NCI-H446 (cell line): ENCODE results near the gene FGF9.

Experiments
- DNase-seq, 2 experiments: peaks; one replicate each; lab custom pipeline; 2025; lab: John Stamatoyannopoulos, UW

FGF9 gene

DNA sequence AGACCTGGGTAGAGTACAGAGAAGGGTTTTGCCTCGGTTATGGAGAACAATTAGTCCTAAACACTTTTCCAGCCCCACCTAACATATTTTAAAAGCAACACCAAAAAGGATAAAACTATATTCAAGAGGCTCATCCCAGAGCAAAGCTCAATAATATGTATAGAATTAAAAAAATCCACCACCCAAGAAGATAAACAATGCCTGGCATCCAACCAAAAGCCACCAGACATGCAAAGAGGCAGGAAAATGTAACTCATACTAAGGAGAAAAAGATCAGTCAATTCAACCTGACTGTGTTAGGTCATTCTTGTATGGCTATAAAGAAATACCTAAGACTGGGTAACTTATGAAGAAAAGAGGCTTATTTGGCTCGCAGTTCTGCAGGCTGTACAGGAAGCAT, 39.3 kb downstream of the FGF9 start:
- DNase-seq = no peak

DNA sequence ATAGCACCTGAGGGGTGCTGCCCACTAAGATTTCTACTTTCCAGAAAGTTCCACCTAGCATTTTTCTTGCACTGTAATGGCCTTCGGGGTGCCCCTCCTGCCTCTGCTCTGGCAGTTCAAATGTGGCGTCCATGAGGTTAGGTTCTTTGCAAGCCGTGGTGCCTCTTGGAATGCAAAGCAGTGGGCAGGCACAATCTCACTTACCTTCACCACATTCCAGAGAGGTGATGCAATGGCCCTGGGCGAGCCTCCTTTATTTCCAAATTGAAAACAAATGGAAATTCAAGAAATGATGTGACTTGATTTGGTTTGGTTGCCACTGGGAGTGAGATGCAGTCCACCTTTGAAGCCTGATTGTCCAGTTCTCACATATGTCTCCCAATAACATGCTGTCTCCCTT, 46.9 kb downstream of the FGF9 start:
- DNase-seq = no peak

DNA sequence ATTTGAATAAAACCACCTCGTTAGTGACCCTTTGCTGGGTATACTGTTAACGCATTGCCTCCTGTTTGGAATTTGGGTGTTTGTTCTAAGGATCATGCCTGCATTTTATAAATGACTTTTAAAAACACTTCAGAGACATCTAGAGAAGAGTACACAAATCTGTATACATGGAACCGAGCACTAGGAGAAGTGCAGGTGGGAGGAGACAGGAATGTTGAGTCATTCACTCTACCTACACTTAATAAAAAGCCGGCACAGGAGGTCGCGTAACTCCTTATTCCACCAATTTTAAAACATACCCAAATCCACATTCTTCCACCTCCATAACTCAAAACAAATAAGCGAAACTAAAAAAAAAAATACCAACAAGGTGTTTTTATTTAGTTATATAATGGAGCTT, 48.6 kb downstream of the FGF9 start:
- no peak for DNase-seq

DNA sequence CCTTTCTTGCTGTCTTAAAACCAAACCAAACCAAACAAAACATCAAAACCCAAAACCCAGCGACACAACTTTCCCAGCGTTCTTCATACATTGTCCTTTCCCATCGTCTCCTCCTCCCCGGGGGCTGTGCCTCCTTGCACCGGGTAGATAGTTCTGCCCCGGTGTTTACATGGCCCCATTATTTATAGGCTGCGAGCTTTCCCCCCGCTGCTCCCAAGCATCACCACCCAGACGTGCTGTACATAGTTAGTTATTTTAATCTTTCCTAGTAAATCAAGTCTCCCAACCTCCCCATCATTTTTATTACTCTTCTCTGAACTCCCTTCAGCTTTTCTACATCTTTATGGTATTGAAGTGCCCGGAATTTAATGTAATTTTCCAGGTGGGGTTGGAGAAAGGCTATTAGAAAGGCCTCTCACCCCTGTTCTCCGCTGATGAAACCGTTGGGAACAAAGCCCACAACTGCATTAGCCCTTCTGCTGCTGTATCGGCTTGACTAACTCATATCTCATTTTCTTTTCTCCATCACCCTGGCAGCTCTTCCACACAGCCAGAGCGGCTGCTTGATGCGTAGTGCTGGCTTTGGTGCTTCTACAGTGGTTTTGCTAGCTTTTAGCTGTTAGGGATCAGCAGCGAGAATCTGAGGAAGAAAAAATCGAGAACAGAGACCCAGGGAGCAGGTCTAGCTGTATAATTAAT, 53.1 kb downstream of the FGF9 start:
- no peak for DNase-seq

DNA sequence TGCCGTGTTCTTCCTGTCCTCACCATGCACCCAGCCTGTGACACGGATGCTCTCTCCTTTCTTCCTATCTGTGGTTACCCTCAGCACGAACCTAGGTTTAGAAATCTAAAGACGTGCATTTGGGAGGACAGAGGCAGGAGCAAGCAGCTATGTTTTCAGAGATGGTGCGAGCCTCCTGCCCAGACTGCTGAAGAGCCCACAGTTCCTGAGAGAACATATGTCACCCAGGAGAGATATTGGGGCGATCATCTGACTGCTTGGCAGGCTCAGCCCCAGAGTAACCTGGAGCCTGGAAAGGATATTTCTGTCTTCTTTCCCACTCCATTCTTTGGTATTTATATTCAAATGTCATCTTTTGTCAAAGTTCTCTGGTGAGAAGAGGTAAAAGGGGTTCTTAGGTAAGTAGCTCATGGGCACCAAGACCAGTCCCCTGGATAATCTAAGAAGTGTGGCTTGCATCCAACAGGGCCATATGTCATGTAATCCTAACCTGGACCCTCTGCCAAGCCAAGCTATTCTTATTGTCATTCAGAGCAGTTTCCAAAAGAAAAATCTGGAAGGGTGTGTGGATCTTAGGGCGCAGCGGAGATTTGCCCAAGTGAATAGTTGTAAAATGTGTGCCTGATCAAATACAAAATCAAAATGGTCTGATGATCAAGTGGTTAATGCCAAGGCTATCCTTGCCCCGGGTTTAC, 59.5 kb downstream of the FGF9 start:
- peak in 1 of 2 experiments; percentile 48 for DNase-seq

DNA sequence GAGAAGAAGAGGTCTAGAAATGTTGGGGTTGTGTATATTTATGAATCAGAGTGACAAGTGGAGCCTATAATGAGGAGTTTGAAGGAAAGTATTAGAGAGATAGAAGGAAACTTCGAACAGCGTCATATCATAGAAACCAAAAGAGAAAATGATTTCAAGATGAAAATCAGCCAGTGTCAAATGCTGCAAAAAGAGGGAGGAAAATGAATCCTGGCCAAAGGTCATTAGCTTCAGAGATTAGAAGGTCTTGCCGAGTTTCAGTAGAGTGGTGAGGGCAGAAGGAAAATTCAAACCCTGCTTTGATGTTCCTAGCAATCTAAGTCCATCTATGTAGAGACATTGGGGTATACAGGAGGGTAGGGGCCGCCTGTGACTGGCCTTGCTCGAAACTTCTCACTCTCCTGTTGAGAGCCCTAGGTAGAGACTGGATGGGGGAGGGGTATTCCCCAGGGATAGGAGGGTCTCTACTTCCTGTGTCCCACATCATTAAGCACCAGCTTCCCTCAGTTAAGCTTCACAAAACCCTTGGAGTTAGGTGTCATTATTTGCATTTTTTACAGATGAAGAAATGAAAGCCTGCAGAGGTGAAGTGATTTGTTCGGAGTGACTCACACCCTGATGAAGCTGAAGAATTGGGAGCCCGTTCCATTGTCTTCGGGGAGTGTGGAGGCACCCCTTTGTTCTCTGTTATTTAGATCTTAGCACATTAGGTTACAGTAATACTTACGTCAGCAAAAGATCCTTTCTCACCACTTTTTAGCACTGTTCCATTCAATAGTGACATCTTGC, 62.8 kb downstream of the FGF9 start:
- no peak for DNase-seq

DNA sequence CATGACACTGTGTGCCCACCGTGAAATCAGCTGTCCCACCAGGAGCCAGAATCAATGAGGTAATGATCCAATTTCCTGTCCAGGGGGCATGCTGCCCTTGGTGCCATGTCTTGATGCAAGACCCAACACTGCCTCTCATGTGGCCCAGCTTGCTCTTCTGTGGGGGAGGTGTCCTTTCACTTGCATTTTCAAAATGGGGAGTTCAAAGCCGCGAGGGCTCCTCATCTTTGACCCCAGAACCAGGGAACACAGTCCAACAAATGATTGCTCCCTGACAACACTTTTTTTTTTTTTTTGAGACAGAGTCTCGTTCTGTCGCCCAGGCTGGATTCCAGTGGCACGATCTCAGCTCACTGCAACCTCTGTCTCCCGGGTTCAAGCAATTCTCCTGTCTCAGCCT, 64.1 kb downstream of the FGF9 start:
- DNase-seq = no peak

DNA sequence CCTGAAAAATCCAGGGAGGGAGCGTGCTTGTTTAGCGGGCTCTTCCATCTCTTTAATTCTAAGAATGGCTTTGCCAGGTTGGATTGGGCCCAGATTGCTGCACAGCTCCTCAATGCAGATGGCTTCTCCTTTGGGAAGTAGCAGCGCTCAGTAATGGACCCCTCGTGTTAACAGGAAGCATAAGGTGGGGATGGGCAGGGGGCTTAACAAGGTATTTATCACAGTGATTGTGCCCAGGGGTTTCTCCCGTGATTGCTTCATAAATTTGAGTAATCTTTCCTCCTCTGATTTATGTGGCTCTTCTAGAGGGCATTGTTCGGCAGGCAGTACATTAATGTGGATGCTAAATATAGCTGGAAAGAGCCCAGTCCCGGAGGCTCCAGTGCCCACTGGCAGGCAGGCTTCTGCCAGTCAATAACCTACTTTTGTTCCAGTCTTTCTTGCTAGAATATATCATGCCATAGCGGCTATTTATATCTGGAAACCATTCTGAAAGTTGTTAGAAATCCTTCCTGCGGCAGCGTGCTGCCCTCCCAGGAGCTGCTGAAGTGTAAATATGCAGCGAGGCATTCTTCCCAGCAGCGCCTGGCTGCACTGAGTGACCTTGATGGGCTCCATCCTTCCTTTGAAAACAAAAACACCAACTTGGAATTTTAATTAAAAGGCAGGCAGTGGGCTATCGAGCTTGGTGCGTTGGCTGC, 65.0 kb downstream of the FGF9 start:
- DNase-seq = peak in 1 of 2 experiments; percentile 34

DNA sequence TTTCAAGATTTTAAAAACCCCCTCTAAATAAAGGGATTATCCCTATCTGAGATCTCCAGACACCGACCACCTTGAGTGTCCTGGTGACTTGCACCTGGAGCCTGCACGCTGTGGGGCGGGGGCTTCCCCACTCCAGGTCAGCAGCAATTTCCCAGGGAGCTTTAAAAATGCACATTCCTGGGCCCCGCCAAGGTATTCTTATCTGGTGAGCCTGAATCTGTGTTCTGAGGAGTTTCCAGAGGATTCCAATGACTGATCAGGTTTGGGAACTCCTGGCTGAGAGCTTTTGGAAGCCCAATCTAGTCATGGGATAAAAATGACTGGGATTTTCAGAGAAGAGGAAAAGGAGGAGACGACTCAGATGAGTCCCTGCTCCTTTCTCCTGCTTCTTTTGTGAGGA, 66.1 kb downstream of the FGF9 start:
- no peak for DNase-seq

DNA sequence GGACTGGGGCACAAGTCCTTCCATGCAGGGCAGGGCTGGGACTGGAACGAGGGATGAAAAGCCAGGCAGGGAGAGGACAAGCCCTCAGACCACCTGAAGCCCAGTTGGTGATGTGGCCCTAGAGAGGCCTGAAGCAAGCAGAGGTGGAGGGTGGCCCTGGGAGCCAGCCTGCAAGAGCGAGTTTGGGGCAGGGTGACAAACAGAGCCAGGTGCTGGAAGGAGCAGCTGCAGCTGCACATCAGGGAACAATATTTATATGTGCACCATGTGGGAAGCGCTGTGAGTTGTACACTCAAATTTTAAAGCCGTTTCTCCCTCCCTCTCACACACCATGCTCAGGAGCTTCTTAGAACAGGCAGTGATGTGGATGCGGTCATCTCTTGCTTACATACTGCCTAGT, 67.8 kb downstream of the FGF9 start:
- DNase-seq = no peak

DNA sequence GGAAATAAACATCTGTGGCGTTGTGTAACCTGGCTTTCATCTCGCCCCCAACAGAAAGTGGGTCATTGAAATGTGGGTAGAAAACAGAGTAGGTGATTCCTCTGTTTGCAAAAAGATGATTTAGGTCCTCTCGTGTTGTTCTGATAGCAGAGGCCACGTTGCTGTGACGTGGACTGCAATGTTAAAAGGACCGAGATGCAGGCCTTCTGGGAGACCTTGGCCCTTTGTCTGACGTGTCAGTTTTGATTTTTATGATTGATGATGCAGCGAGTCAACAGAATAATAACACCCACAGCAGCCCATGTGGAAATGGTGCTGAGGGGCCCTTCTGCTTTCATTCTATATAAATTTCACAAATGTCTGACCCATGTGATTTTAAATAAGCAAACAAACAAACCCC, 68.9 kb downstream of the FGF9 start:
- DNase-seq = no peak

DNA sequence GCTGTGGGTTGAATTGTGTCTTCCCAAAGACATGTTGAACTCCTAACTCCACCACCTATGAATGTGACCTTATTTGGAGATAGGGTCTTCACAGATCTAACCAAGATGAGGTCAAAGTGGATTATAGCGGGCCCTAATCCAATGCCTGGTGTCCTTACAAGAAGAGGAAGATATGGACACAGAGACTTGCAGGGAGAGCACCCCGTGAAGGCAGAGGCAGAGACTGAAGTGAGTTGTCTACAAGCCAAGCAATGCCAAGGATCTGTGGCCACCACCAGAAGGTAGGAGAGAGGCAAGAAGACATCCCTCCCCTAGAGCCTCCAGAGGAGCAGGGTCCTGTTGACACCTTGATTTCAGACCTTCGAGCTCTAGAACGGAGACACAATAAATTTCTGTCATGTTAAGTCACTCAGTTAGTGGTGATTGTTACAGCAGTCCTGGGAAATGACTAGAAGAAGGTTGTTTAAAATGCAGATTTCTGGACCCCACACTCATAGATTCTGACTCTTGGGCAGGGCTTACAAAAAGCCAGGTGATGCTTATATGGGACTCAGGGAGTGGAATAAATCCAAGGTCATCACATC, 70.6 kb downstream of the FGF9 start:
- no peak for DNase-seq

DNA sequence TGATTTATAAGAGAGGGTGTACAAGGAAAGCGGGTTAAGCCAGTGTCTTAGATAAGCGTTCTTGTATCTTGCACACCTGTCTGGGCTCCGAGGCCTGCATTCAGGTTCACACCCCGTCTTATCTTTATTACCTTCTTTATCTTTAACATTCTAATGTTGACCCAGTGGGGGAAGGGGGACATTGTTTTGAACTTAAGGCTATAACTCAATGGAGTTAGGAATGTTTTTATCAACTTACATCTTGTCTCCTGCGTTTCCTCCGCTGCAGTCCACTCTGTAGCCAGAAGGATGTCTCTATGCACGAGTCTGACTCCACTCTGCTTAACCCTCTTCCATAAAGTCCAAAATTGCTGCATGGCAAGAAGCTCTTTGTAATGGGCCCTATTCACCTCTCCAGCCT, 71.2 kb downstream of the FGF9 start:
- DNase-seq = no peak

DNA sequence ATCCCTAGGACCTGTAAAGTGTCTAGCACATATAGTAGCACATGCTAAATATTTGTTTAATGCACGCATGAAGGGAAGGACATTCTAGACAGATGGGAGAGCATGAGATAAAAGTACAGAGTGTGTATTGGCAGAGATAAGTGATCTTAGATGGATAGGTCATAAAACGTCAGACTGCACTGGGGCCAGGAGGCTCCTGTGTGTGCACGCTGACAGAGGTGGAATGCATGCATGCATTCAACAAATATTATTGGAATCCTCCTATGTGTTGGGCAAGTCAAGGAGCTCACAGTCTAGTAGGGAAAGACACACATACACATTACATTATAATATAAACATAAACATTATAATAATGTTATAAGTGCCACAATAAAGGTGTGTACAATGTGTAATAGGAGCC, 73.3 kb downstream of the FGF9 start:
- no peak for DNase-seq

DNA sequence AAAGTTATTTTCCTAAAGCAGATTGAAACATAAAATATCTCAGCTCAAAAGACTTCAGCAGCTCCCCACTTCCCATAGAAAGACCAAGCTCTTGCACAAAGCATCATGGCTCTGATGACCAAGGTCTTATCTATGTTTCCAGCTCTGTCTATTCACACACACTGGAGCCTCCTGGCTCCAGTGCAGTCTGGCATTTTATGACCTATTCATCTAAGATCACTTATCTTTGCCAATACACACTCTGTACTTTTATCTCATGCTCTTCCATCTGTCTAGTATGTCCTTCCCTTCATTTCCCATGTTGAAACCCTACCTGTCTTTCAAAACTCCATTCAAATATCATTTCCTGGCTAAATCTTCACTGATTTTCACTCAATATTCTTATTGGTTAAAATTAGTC, 74.4 kb downstream of the FGF9 start:
- DNase-seq = no peak

DNA sequence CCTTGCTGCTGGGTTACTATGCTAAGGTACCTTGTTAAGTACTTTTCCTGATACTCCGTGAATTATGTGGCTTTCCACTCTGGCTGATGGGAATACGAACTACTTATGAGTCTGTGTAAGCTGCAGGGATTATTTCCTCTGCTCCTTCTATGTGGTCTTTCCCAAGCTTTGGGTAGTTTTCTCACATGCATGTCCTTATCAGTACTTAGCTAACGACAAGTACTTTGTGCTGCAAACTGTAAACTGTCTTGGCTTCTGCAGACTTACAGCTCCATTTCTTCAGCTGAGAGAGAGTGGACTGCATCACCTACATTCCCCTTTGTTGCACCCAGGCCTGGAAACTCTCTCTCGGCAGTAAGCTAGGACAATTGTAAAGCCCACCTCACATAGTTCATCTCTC, 76.6 kb downstream of the FGF9 start:
- DNase-seq = no peak

DNA sequence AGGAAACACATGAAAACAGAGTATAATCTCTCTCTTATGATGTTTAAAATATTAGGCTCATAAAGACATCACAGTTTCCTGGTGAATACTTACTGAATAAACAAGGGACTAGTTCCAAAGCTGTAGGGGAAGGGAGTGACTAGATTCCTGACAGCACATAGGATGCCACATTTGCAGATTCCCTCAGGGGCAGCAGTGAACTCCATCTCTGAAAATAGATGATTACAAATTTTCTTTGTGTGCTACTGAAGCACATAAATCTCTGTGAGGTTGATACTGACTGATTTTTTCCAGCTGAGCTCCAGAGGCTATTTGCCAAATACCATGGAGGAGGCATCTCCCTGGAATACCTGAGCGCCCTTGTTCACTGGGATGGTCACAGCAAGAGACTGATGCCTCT, 77.3 kb downstream of the FGF9 start:
- no peak for DNase-seq

DNA sequence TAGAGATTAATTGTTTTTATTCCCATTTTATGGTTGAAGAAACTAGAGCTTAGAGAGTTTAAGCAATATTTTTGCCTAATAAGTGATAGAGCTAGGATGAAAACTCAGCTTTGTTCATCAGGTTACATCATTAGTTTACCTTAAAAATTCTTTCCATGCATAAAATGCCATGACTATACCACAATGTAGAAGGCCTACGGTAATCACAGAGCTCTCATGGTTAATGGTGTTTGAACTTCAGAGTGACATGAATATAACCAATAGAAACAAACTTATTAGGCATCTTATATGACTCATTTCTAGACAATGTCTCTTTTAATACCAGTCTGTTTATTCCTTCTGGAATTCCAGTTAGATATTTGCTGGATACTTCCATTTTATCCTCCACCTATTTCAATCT, 78.5 kb downstream of the FGF9 start:
- no peak for DNase-seq

DNA sequence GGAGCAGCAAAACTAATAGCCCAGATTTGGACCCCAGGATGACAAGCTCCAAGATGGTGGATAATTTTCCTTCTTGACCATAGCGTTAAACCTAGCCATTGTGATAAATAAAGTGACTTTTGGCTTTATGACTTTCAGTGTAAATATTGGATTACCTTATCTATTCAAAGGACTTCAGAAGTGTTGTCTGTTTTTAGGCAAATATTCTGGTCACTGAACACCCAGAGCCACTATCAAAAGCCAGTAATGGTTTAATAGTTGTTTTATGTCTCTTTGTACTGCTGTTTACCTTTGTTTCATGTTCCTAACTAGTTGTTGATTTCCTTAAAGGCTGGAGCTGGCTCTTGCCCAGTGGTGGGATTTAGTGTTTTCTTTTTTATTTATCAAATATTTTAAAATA, 81.6 kb downstream of the FGF9 start:
- DNase-seq = no peak

DNA sequence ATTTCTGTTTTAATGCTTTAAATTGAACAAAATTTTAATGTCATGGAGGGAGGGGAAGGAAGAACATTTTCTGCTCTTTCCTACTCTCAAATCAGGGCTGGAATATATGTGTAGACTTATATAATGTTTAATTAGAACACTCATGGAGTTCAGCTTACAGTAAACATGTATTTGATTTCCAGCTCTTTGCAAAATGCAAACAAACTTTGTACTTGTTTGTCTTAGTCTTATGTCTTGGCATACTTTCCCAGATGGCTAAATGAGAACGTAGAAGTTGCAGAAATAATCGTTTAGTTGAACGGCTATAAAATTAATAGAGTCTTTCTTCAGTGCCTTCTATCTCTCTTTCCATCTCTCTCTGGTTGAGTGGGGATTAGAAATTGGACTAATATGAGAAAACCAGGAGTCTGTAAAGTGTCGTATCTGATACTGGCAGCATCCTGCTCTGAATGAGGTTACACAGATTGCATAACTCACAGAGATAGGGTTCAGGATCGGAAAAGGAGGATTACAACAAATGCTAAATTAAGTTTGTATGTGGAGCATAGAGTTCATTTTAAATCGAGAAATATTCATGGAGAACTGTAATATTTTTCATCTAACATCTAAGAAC, 82.3 kb downstream of the FGF9 start:
- no peak for DNase-seq
